T-helper 1 cell treated with Interleukin-12 subunit alpha and Interleukin-12 subunit beta and Interleukin-4 antibody, amounts not matched to agents 30 μg/mL and 1 μg/mL, for 36 hours (primary cell): Measurements from ENCODE around the gene CDX1.

ENCODE experiments used
- H3K27ac Mint-ChIP-seq: one replicate; pipeline ENCODE4 v1.8.0; 2021; ENCODE audit warnings: mild to moderate bottlenecking, mixed read lengths
- H3K27me3 Mint-ChIP-seq: one replicate; pipeline ENCODE4 v1.8.0; 2021; ENCODE audit warnings: low read depth, mixed read lengths
- H3K36me3 Mint-ChIP-seq: one replicate; pipeline ENCODE4 v1.8.0; 2021; ENCODE audit warnings: low read depth, mixed read lengths
- H3K4me1 Mint-ChIP-seq: one replicate; pipeline ENCODE4 v1.8.0; 2021; ENCODE audit warnings: low read depth, mixed read lengths
- H3K4me3 Mint-ChIP-seq: one replicate; pipeline ENCODE4 v1.8.0; 2021; ENCODE audit warnings: mild to moderate bottlenecking, moderate library complexity, mixed read lengths
- H3K9me3 Mint-ChIP-seq: one replicate; pipeline ENCODE4 v1.8.0; 2021; ENCODE audit warnings: mixed read lengths

Gene CDX1

DNA sequence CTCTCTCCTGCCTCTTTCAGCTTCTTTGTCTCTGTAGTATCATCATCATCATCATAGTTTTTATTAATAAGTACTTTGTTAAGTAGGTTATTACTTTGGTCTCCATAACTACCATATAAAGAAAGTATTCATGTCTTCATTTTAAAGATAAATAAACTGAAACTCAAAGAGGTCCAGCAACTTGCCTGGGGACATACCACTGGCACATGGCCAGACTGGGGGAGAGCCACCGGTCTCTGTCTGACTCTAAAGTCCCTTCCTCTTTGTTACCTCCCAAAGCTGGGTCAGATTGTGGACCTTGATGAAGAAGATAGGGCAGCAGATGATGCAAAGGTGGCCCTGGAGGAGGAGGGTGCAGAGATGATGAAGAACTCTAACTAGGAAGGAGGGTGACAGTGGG, 8.5 kb downstream of the CDX1 start:
- Mint-ChIP-seq H3K4me3 (no peak overlapping the region), H3K27me3 (peaks cover 23% of the 10 kb centered on the region), H3K36me3 (no peaks in the 10 kb centered on the region), H3K4me1 (no peaks in the 10 kb centered on the region), H3K27ac (no peak overlapping the region), H3K9me3 (no peaks in the 10 kb centered on the region)

DNA sequence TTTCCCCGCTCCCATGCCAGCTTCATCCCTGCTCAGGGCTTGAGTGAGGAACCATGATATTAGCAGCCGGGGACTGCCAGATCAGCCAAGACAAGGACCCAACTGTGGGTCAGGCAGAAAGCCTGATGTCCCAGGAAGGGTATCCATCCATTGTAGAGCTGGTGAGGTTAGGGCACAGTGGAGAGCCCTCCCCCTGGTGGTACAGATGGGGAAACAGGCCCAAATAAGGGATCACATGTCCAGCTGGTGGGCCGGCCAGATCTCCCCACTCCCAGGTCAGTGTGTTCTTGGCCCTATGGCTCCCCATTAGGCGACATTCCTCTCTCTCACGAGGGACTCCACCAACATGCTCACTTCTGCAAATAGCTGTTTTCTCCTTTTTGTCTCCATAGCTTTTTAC, 9.0 kb downstream of the CDX1 start:
- Mint-ChIP-seq H3K27ac (no peak overlapping the region), H3K36me3 (no peaks in the 10 kb centered on the region), H3K27me3 (peaks cover 18% of the 10 kb centered on the region), H3K4me1 (no peaks in the 10 kb centered on the region), H3K9me3 (no peaks in the 10 kb centered on the region), H3K4me3 (no peak overlapping the region)

DNA sequence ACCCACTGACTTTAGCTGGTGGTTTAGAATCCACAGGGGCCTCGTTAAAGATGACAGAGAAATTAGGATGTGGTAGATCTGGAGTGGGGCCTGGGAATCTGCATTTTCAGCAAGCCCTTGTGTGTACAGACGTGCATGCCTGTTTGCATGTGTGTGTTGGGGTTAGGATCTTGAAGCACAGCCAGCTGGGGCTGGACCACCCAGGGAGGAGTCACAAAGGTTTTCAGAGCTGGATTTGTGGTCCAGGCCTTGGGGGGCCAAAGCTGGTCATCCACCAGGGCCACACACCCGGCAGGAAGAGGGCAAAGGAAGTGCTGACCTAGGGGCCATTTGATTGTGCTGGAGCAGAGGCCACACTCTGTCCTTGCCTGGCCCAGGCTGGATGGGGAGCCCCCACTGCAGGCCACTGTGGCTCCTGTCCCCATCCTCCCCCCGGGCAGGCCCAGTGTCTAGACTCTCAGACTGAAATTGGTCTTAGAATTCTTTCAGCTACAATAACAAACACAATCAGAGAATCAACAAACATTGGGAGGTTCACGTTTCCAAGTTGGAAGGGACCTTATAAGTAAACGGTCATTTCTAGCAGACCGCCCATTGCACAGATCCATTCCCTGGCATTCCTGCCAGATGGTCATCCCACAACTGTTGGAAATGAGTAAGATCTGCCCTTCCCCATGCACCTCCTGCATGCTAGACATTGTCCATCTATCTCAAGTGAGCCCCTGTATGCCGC, 10.3 kb downstream of the CDX1 start:
- Mint-ChIP-seq H3K4me3 (no peak overlapping the region), H3K27me3 (peaks cover 14% of the 10 kb centered on the region), H3K27ac (no peak overlapping the region), H3K36me3 (no peaks in the 10 kb centered on the region), H3K4me1 (no peaks in the 10 kb centered on the region), H3K9me3 (no peaks in the 10 kb centered on the region)

DNA sequence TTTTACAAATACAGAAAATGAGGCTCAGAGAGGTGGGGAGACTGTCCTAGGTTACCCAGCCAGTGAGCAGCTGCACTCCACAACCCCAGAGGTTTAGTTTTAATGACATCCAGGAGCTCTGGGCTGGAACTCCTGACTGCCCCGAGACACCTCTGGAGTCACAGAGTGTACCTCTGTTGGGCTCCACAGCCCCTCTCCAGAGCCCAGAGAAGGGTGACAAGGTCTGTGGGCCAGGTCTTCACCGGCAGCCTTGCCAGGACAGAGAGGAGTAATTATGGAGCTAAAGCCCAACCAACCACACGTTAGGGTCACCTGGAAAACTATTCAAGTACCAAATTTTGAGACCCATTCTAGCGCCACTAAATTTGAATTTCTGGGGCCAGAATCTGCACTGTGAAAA, 11.1 kb downstream of the CDX1 start:
- Mint-ChIP-seq H3K4me3 (no peak overlapping the region), H3K9me3 (no peaks in the 10 kb centered on the region), H3K4me1 (no peaks in the 10 kb centered on the region), H3K27me3 (peaks cover 9% of the 10 kb centered on the region), H3K27ac (no peak overlapping the region), H3K36me3 (no peaks in the 10 kb centered on the region)

DNA sequence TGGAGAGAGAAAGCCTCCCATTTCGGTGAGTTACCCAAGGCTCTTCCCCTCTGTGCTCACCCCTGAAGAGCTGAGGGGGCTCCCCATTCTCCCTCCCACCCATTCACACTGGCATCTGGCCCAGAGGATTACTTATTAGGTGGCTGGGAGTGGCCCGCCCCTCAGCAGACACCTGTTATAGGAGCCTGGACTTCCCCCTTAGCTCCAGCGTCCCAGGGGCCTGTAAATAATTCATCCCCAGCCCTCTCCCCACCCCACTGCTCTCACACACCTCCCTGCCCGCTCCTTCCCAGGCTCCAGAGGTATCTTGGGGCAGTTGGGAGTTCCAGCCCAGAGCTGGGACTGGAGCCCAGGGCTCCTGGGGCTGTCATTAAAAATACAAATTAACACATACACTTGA, 11.7 kb downstream of the CDX1 start:
- Mint-ChIP-seq H3K27ac (no peak overlapping the region), H3K4me1 (no peaks in the 10 kb centered on the region), H3K27me3 (peaks cover 7% of the 10 kb centered on the region)

DNA sequence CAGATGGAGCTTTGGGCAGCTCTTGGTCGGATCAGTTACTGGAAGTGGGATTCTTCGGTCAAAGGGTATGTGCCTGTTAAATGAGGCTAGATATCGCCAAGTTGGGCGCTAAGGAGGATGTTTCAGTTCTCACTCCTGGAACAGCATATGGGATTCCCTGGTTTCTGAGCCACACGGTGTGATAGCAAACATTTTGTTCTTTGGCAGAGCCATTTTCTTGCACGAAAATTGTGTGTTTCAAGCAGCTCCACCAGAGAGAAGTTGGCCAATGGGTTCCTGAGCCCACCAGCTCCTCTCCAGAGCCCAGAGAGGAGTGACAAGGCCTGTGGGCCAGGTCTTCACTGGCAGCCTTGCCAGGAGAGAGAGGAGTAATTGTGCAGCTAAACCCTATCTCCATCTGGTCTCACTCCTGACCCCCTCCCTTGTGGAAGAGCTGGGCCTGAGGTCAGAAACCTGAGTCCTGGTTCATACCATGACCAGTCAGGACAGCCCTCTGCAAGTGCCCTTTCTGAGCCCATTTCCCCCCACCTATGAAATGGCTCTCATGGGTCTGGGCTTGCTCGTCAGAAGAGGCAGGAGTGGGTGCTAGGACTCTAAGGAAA, 12.5 kb downstream of the CDX1 start:
- no peaks in the 10 kb centered on the region for H3K4me1 Mint-ChIP-seq
- no peak overlapping the region for H3K27ac Mint-ChIP-seq
- H3K36me3 Mint-ChIP-seq: no peaks in the 10 kb centered on the region
- H3K4me3 Mint-ChIP-seq: no peak overlapping the region
- no peaks in the 10 kb centered on the region for H3K9me3 Mint-ChIP-seq
- H3K27me3 Mint-ChIP-seq: no peaks in the 10 kb centered on the region

More for the DNA sequence above, 11.7 kb downstream of the CDX1 start:
- no peaks in the 10 kb centered on the region for H3K36me3 Mint-ChIP-seq
- no peak overlapping the region for H3K4me3 Mint-ChIP-seq
- no peaks in the 10 kb centered on the region for H3K9me3 Mint-ChIP-seq

DNA sequence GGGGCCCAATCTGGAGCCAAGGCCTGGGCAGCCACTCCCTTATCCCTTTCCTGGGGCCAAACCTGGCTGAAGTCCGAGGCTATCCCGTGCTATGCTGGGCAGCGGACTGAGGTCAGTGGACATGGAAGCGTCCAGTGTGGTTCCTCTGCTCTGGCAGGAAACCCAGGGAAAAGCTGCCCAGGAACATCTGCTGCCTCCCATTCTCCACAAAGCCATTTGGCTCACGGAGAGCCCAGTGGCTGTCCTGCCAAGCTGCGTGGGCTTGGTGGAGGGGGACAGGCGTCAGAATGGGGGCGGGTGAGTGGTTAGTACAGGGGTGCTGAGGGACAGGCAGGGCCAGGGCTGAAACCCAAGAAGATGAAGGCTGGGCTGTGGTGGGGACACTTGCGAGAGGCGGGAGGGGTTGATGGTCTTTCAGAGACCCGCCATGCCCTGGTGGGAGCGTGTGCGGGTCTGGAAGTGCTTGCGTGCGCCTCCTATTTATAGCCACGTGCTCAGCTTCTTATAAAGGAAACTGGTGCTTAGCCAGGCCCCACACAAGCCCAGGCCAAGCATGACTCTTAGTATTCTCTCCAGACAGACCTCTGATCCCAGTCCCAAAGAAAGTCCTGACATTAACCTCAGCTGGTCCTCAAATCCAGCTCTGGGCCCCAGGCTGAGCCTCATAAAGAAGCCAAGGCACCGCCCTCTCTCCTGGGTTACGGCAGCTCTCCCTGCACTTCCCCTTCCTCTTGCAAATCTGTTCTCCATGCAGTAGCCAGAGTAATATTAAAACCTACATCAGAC, 13.9 kb downstream of the CDX1 start:
- no peaks in the 10 kb centered on the region for H3K36me3 Mint-ChIP-seq
- H3K4me3 Mint-ChIP-seq: no peak overlapping the region
- H3K9me3 Mint-ChIP-seq: no peaks in the 10 kb centered on the region
- H3K4me1 Mint-ChIP-seq: no peaks in the 10 kb centered on the region
- no peaks in the 10 kb centered on the region for H3K27me3 Mint-ChIP-seq
- H3K27ac Mint-ChIP-seq: no peak overlapping the region

DNA sequence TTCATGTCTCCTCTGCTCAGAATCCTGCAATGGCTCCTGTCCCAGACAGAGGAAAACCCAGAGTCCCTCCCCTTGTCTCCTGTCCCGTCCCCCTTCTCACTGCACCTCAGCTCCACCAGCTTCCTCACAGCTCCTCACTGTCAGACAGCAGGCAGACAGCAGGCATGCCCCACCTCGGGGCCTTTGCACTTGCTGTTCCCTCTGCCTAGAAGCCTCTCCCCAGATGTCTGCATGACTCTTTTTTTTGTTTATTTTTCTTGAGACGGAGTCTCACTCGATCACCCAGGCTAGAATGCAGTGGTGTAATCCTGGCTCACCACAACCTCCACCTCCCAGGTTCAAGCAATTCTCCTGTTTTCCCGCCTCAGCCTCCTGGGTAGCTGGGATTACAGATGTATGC, 14.4 kb downstream of the CDX1 start:
- Mint-ChIP-seq H3K36me3 (no peaks in the 10 kb centered on the region), H3K4me1 (no peaks in the 10 kb centered on the region), H3K4me3 (no peak overlapping the region), H3K9me3 (no peaks in the 10 kb centered on the region), H3K27ac (no peak overlapping the region), H3K27me3 (no peaks in the 10 kb centered on the region)

DNA sequence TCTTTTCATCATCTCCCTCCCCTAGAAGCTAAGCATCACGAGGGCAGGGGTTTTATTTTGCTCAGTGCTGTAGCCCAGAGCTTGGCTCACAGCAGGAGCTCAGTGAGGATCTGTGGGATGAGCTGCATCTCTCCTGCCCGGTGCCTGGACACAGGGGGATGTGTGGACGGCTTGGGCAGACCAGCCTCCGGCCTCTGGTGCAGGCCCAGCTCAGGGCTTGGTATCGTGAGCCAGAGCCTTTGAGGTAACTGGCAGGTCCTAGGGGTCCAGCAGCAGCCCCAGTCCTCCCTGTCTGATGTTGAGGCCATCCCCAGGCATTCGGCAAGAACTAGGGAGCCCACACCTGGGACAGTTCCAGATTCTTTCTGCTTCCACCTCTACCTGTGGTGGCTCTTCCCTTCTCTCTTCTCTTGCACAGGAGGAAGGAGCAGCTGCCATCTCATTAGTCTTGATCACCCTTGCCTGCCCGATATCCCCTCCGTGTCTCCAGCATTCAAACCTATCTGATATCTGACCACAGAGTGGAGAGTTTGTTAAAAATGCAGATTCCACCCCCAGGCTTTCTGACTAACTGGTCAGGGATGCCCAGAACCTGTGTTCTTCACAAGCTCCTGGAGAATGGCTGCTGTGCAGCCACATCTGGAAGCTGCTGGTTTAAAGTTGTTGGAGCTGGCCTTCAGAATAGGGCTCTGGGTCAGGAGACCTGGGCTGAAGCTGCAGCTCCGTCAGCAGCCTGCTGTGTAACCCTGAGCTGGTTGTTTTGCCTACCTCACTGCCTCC, 15.4 kb downstream of the CDX1 start:
- no peaks in the 10 kb centered on the region for H3K27me3 Mint-ChIP-seq
- H3K27ac Mint-ChIP-seq: no peak overlapping the region
- H3K36me3 Mint-ChIP-seq: no peaks in the 10 kb centered on the region
- no peaks in the 10 kb centered on the region for H3K9me3 Mint-ChIP-seq
- no peak overlapping the region for H3K4me3 Mint-ChIP-seq
- H3K4me1 Mint-ChIP-seq: no peaks in the 10 kb centered on the region

DNA sequence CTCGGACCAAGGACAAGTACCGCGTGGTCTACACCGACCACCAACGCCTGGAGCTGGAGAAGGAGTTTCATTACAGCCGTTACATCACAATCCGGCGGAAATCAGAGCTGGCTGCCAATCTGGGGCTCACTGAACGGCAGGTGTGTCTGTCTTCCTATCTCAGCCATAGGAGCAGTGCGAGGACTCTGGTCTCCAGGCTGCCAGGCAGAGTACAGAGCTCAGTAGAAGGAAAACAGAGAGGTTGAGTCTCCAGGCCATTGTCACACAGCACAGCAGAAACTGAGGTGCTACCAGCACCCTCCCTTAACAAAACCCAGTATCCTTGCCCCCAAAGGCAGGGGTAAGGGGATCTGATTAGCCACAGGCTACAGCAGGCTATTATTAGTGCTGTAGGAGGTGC, 16.2 kb downstream of the CDX1 start:
- no peaks in the 10 kb centered on the region for H3K9me3 Mint-ChIP-seq
- H3K27ac Mint-ChIP-seq: no peak overlapping the region
- H3K4me3 Mint-ChIP-seq: no peak overlapping the region
- H3K27me3 Mint-ChIP-seq: peaks cover 6% of the 10 kb centered on the region
- H3K4me1 Mint-ChIP-seq: no peaks in the 10 kb centered on the region
- H3K36me3 Mint-ChIP-seq: no peaks in the 10 kb centered on the region

DNA sequence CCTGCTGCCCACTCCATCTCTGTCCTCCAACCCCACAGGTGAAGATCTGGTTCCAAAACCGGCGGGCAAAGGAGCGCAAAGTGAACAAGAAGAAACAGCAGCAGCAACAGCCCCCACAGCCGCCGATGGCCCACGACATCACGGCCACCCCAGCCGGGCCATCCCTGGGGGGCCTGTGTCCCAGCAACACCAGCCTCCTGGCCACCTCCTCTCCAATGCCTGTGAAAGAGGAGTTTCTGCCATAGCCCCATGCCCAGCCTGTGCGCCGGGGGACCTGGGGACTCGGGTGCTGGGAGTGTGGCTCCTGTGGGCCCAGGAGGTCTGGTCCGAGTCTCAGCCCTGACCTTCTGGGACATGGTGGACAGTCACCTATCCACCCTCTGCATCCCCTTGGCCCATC, 16.9 kb downstream of the CDX1 start:
- Mint-ChIP-seq H3K36me3 (no peaks in the 10 kb centered on the region), H3K4me3 (no peak overlapping the region), H3K27ac (no peak overlapping the region), H3K4me1 (no peaks in the 10 kb centered on the region), H3K27me3 (peaks cover 9% of the 10 kb centered on the region), H3K9me3 (no peaks in the 10 kb centered on the region)

DNA sequence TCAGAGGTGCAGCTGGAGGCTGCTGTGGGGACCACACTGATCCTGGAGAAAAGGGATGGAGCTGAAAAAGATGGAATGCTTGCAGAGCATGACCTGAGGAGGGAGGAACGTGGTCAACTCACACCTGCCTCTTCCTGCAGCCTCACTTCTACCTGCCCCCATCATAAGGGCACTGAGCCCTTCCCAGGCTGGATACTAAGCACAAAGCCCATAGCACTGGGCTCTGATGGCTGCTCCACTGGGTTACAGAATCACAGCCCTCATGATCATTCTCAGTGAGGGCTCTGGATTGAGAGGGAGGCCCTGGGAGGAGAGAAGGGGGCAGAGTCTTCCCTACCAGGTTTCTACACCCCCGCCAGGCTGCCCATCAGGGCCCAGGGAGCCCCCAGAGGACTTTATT, 17.4 kb downstream of the CDX1 start:
- Mint-ChIP-seq H3K27me3 (peaks cover 15% of the 10 kb centered on the region), H3K4me3 (no peak overlapping the region), H3K36me3 (no peaks in the 10 kb centered on the region), H3K9me3 (no peaks in the 10 kb centered on the region), H3K4me1 (no peaks in the 10 kb centered on the region), H3K27ac (no peak overlapping the region)

DNA sequence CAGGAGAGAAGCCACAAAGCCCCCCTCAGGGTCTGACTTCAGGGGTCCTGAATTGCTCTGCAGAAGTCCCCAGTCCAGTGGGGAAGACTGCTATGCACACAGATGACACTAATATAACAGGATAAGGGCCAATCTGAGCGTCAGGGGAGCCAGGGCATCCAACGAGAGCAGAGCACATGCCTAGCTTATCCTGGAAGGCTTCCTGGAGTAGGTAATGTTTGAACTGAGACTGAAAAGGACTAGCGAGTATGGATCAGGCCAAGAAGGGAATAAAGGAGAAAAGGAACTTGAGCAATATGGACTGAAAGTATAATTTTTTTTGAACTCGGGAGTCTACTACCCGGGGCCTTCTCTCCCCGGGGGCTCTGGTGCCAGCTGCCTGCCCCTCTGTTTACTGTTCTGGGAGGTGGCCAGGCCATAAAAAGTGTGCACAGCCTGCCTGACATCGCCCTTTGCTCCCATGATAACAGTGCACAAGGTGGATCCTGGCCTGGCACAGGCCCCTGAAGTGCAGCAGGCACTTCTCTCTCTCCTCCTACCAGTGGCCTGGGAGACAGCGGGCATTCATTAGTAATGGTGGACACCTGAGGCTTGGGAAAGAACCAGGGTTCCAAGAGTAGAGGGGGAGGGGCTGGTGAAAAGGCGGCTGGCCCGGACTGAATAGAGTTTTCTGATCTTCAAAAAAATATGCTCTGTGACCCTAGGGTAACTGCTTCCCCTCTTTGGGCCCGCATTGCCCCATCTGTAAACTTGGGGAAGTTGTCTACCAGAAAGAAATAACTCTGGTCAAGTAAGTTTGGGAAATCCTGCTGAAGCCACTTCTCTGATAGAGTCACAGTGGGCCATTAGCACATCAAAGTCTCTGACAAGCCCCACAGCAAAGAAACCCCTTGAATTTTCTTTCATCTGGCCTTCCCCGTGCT, 18.7 kb downstream of the CDX1 start:
- Mint-ChIP-seq H3K36me3 (no peaks in the 10 kb centered on the region), H3K27ac (no peak overlapping the region), H3K4me1 (no peaks in the 10 kb centered on the region), H3K27me3 (peaks cover 23% of the 10 kb centered on the region), H3K4me3 (no peak overlapping the region), H3K9me3 (no peaks in the 10 kb centered on the region)

DNA sequence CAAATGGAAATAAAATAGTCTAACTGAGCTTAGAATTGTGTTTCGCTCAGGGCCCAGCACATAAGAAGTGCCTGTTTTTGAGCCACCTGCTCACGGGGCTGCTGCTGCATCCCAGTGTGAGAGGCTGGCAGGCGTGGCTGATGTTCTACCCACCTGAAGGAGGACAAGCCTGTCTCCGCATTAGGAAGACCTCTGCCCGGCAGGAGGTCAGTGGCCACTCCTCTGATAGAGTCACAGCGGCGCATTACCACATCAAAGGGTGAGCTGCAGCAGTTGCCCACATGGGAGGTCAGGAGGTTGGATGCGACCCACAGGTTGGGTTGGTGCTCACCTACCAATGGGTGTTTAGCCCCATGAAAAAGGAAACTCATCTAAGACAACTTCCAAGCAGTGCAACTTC, 19.6 kb downstream of the CDX1 start:
- Mint-ChIP-seq H3K27ac (no peak overlapping the region), H3K9me3 (no peaks in the 10 kb centered on the region), H3K27me3 (peaks cover 29% of the 10 kb centered on the region), H3K36me3 (no peaks in the 10 kb centered on the region), H3K4me3 (no peak overlapping the region), H3K4me1 (no peaks in the 10 kb centered on the region)
